GM08714 (cell line): Measurements from ENCODE around the gene LTO1.

Experiments used
- H3K4me3 ChIP-seq: fragments of 200-500 bp; sonication (Bioruptor generic); 2 replicates; pipeline ENCODE4 v1.5.1; 2014; ENCODE audit warnings: mild to moderate bottlenecking, low read length, inconsistent platforms
- ZNF274 ChIP-seq: IDR thresholded peaks from 2 replicates; pipeline ENCODE4 v1.6.1; 2012; ENCODE audit warnings: mild to moderate bottlenecking, low read depth, low read length

LTO1 gene

GRCh38 chr11:69618237-69618636, 56.9 kb downstream of the LTO1 start:
- TF ChIP-seq ZNF274 = no peak
- no peak overlapping the region for H3K4me3 ChIP-seq

GRCh38 chr11:69617682-69618081, 57.5 kb downstream of the LTO1 start:
- no peak overlapping the region for H3K4me3 ChIP-seq
- TF ChIP-seq ZNF274 = no peak

- H3K4me3 ChIP-seq = no peak overlapping the region
- TF ChIP-seq ZNF274 = no peak
Observed at GRCh38 chr11:69617220-69617619, 57.9 kb downstream of the LTO1 start.
